H9 (cell line): ENCODE measurements around the gene DTNB. TPM values are rescaled to one million over a fixed set of nuclear protein-coding genes. Genes with fewer than 3 reads are reported as not detected.

Experiments used
- DNase-seq: peaks from one replicate; pipeline ENCODE4 v3.0.0-alpha.2; 2017
- H2AFZ ChIP-seq: one replicate; pipeline ENCODE4 v1.6.1; 2013; ENCODE audit warnings: mild to moderate bottlenecking, low read length, control low read depth, moderate library complexity
- H2AK5ac ChIP-seq: 2 replicates; pipeline ENCODE4 v1.6.1; 2013; ENCODE audit warnings: low read length, control low read depth, mixed read lengths; ENCODE audit not compliant: insufficient read length
- H2BK120ac ChIP-seq: one replicate; pipeline ENCODE4 v1.6.1; 2013; ENCODE audit warnings: low read depth, mild to moderate bottlenecking, low read length, control low read depth, inconsistent platforms; ENCODE audit not compliant: poor library complexity, severe bottlenecking
- H2BK12ac ChIP-seq: 2 replicates; pipeline ENCODE4 v1.6.1; 2013; ENCODE audit warnings: low read length, control low read depth, mixed read lengths, low read depth; ENCODE audit not compliant: insufficient read length
- H2BK15ac ChIP-seq: 2 replicates; pipeline ENCODE4 v1.6.1; 2013; ENCODE audit warnings: low read depth, low read length, control low read depth
- H2BK20ac ChIP-seq: one replicate; pipeline ENCODE4 v1.6.1; 2013; ENCODE audit warnings: low read depth, mild to moderate bottlenecking, low read length, control low read depth, inconsistent platforms; ENCODE audit not compliant: poor library complexity, severe bottlenecking
- H2BK5ac ChIP-seq: 2 replicates; pipeline ENCODE4 v1.6.1; 2013; ENCODE audit warnings: low read length, control low read depth, mixed read lengths; ENCODE audit not compliant: insufficient read length
- H3K14ac ChIP-seq: 2 replicates; pipeline ENCODE4 v1.6.1; 2013; ENCODE audit warnings: low read length, control low read depth; ENCODE audit not compliant: insufficient read depth
- H3K18ac ChIP-seq: 2 replicates; pipeline ENCODE4 v1.6.1; 2013; ENCODE audit warnings: low read depth, mild to moderate bottlenecking, mixed read lengths, low read length, control low read depth; ENCODE audit not compliant: insufficient read length
- H3K23ac ChIP-seq: 2 replicates; pipeline ENCODE4 v1.6.1; 2013; ENCODE audit warnings: low read length, control low read depth, mixed read lengths, low read depth; ENCODE audit not compliant: insufficient read length
- H3K23me2 ChIP-seq: 2 replicates; pipeline ENCODE4 v1.6.1; 2013; ENCODE audit warnings: low read depth, mild to moderate bottlenecking, mixed read lengths, low read length, control low read depth; ENCODE audit not compliant: insufficient read length, poor library complexity, severe bottlenecking
- H3K27ac ChIP-seq: 2 replicates; pipeline ENCODE4 v1.5.1; 2013; ENCODE audit warnings: low read length, control low read depth, mixed read lengths, low read depth; ENCODE audit not compliant: insufficient read length
- H3K27me3 ChIP-seq: 2 replicates; pipeline ENCODE4 v1.6.1; 2013; ENCODE audit warnings: low read length, control low read depth, inconsistent platforms; ENCODE audit not compliant: insufficient read depth
- H3K4ac ChIP-seq: 2 replicates; pipeline ENCODE4 v1.6.1; 2013; ENCODE audit warnings: low read depth, mild to moderate bottlenecking, control low read depth, inconsistent platforms, low read length, moderate library complexity
- H3K4me1 ChIP-seq: 2 replicates; pipeline ENCODE4 v1.6.1; 2013; ENCODE audit warnings: low read length, control low read depth, inconsistent platforms; ENCODE audit not compliant: insufficient read depth
- H3K4me2 ChIP-seq: 2 replicates; pipeline ENCODE4 v1.6.1; 2013; ENCODE audit warnings: low read length, control low read depth, mixed read lengths; ENCODE audit not compliant: insufficient read length, insufficient read depth
- H3K56ac ChIP-seq: 2 replicates; pipeline ENCODE4 v1.6.1; 2013; ENCODE audit warnings: low read depth, mild to moderate bottlenecking, mixed read lengths, low read length, control low read depth; ENCODE audit not compliant: insufficient read length
- H3K79me1 ChIP-seq: 2 replicates; pipeline ENCODE4 v1.6.1; 2013; ENCODE audit warnings: low read depth, mild to moderate bottlenecking, moderate library complexity, low read length, control low read depth, inconsistent platforms; ENCODE audit not compliant: insufficient read depth, poor library complexity, severe bottlenecking
- H3K79me2 ChIP-seq: 2 replicates; pipeline ENCODE4 v1.6.1; 2013; ENCODE audit warnings: low read length, control low read depth, inconsistent platforms; ENCODE audit not compliant: insufficient read depth
- H3K9ac ChIP-seq: 2 replicates; pipeline ENCODE4 v1.6.1; 2013; ENCODE audit warnings: low read length, control low read depth, mixed read lengths; ENCODE audit not compliant: insufficient read length; ENCODE audit errors: extremely low read depth
- H3K9me3 ChIP-seq: one replicate; pipeline ENCODE4 v1.6.1; 2013; ENCODE audit warnings: low read depth, low read length, inconsistent platforms; ENCODE audit not compliant: control insufficient read depth
- H3T11ph ChIP-seq: one replicate; pipeline ENCODE4 v1.6.1; 2013; ENCODE audit warnings: mild to moderate bottlenecking, low read length, control low read depth, inconsistent platforms
- H4K20me1 ChIP-seq: one replicate; pipeline ENCODE4 v1.6.1; 2013; ENCODE audit not compliant: control insufficient read depth, insufficient read length, insufficient read depth
- H4K5ac ChIP-seq: 2 replicates; pipeline ENCODE4 v1.6.1; 2013; ENCODE audit warnings: low read depth, mild to moderate bottlenecking, mixed read lengths, low read length, control low read depth; ENCODE audit not compliant: insufficient read length
- H4K8ac ChIP-seq: replicated peaks from 2 replicates; pipeline ENCODE4 v1.6.1; 2013; ENCODE audit warnings: low read length, control low read depth, mixed read lengths, low read depth; ENCODE audit not compliant: insufficient read length
- H4K91ac ChIP-seq: 2 replicates; pipeline ENCODE4 v1.6.1; 2013; ENCODE audit warnings: low read depth, mild to moderate bottlenecking, moderate library complexity, mixed read lengths, low read length, control low read depth; ENCODE audit not compliant: insufficient read length
- H3K27ac Mint-ChIP-seq, 3 experiments: 2 replicates in 2 of 3; 3 replicates in 1 of 3; pipeline ENCODE4 v1.8.0; 2020 to 2021; ENCODE audit warnings: mixed read lengths in 3 of 3, mild to moderate bottlenecking in 1 of 3, moderate library complexity in 1 of 3
- H3K27me3 Mint-ChIP-seq: 2 replicates; pipeline ENCODE4 v1.8.0; 2021; ENCODE audit warnings: low read depth, mild to moderate bottlenecking, moderate library complexity, mixed read lengths
- H3K36me3 Mint-ChIP-seq, 3 experiments: 2 replicates in 2 of 3; 3 replicates in 1 of 3; pipeline ENCODE4 v1.8.0; 2020 to 2021; ENCODE audit warnings: low read depth in 3 of 3, mixed read lengths in 3 of 3; ENCODE audit not compliant: insufficient read depth in 1 of 3
- H3K4me1 Mint-ChIP-seq, 2 experiments: 2 replicates each; pipeline ENCODE4 v1.8.0; 2020; ENCODE audit warnings: mixed read lengths in 2 of 2
- H3K4me3 Mint-ChIP-seq, 2 experiments: 2 replicates in 1 of 2; 3 replicates in 1 of 2; pipeline ENCODE4 v1.8.0; 2020 to 2021; ENCODE audit warnings: mild to moderate bottlenecking in 2 of 2, mixed read lengths in 2 of 2, moderate library complexity in 1 of 2
- H3K9me3 Mint-ChIP-seq, 2 experiments: 2 replicates in 1 of 2; 3 replicates in 1 of 2; pipeline ENCODE4 v1.8.0; 2020; ENCODE audit warnings: mild to moderate bottlenecking in 2 of 2, mixed read lengths in 2 of 2, moderate library complexity in 1 of 2
- CTCF ChIP-seq: fragments of 200-600 bp; sonication (generic); conservative IDR thresholded peaks from 3 replicates; pipeline ENCODE4 v1.8.0; 2021; ENCODE audit warnings: antibody characterized with exemption, mild to moderate bottlenecking
- WGBS: extraction: QIAGEN DNeasy Blood & Tissue Kit; methylation state at CpG from one replicate; pipeline ENCODE4 v1.1.7; 2013; ENCODE audit warnings: missing lambda C conversion rate, low lambda C conversion rate, mixed read lengths; ENCODE audit not compliant: insufficient read length; ENCODE audit errors: extremely low coverage; 5-methylcytosine and 5-hydroxymethylcytosine counted together
- total RNA-seq: library from RNA; stranded (reverse); gene quantifications from 2 replicates; pipeline ENCODE4 v1.2.1, GENCODE V29; 2021

The DTNB gene
- total RNA-seq, 1 experiment from 2014 or later, result 26.7 TPM

GRCh38 chr2:25356088-25356487 is 317.3 kb downstream of the DTNB start:
- Histone ChIP-seq H4K5ac (no peak overlapping the region), H3T11ph (no peak overlapping the region), H3K23ac (no peak overlapping the region), H3K27ac (no peak overlapping the region), H3K4ac (no peak overlapping the region), H2BK15ac (no peak overlapping the region), H3K79me2 (no peaks in the 10 kb centered on the region), H2BK5ac (no peak overlapping the region), H2AFZ (no peak overlapping the region), H3K56ac (no peak overlapping the region), H4K91ac (no peak overlapping the region), H3K23me2 (no peaks in the 10 kb centered on the region), H3K9me3 (no peaks in the 10 kb centered on the region), H2BK12ac (no peak overlapping the region), H3K4me2 (no peak overlapping the region), H4K8ac (no peak overlapping the region), H3K18ac (no peak overlapping the region), H4K20me1 (no peaks in the 10 kb centered on the region), H3K9ac (no peak overlapping the region), H2AK5ac (no peak overlapping the region), H3K14ac (no peak overlapping the region), H2BK20ac (no peak overlapping the region), H3K79me1 (no peaks in the 10 kb centered on the region), H3K4me1 (no peaks in the 10 kb centered on the region; the same call in 1 of the 2 replicates), H3K27me3 (no peaks in the 10 kb centered on the region), H2BK120ac (no peak overlapping the region)
- no peak overlapping the region for H3K27ac Mint-ChIP-seq
- no peak for DNase-seq
- TF ChIP-seq CTCF, result no peak
- H3K4me1 Mint-ChIP-seq, result peaks cover 19 to 20% of the 10 kb centered on the region in 2 experiments
- peaks cover 71% of the 10 kb centered on the region for H3K27me3 Mint-ChIP-seq
- no CpG with 5 or more reads among the region's 4 CpGs for WGBS
- no peak overlapping the region for H3K4me3 Mint-ChIP-seq
- peaks cover 3 to 10% (median 5%) of the 10 kb centered on the region in 3 experiments; a peak in 4 of 7 replicates for H3K36me3 Mint-ChIP-seq
- peaks cover 1 to 6% of the 10 kb centered on the region in 2 experiments; a peak in 4 of 5 replicates for H3K9me3 Mint-ChIP-seq
